8988T (cell line): Measurements from ENCODE around the gene RNF213.
"Not testable (repeated sequence)": the region's sequence is repeated elsewhere in the genome, so short reads cannot be mapped to it uniquely, and the experiment has no call there.

Source experiments
- DNase-seq: peaks from one replicate; pipeline ENCODE4 v3.0.0; 2011

RNF213 gene

DNA sequence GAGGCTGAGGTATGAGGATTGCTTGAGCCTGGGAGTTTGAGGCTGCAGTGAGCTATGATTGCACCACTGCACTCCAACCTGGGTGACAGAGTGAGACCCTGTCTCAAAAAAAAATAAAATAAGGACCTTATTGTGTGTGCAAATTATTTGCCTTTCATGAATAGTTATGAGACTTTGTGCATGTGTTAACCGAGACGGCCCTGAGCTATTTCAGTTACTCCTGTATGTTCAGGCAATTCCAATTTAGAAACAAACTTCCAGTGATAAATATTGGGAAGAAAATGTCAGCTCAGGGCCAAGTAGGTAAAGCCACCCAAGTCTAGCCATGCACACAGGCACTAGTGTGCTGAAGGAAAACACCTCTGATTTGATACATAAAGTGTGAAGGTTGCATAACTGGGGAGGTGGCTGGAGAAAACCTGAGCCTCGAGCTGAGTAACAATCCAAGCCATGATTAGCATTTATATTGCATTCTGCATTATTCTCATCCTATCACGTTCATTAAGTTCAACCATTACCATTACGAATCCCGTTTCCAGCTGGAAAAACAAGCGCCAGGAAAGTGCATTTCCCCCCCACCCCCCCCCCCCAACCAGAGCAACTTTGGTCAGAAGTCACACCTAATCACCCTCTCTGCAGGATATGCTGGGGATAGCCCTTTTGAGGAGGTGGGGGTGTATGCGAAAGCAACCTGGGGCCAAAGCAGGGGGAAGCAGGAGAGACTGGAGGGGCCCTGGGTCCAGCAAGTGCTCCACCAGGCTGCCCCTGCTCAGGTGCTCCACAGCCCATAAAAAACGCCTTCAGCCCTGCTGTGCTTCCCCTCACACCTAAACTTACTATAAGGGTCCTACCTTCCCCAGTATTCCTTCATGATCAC, 135.7 kb downstream of the RNF213 start:
- no peak for DNase-seq

DNA sequence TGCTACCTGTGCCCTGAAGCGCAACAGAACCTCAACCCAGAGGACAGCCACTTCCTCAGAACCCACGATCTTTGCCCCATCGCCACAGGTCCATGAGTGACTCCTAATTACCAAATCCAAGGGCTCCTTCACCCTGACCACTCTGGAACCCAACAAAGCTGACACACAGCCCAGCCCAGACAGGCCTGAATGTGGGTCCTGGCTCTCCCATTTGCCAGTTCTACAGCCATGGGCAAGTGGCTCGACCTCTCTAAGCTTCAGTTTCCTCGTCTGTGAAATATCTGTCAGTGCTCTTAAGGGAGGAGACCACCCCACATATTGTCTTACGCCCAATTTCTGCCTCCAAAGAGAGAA, 136.4 kb downstream of the RNF213 start:
- DNase-seq = no peak

DNA sequence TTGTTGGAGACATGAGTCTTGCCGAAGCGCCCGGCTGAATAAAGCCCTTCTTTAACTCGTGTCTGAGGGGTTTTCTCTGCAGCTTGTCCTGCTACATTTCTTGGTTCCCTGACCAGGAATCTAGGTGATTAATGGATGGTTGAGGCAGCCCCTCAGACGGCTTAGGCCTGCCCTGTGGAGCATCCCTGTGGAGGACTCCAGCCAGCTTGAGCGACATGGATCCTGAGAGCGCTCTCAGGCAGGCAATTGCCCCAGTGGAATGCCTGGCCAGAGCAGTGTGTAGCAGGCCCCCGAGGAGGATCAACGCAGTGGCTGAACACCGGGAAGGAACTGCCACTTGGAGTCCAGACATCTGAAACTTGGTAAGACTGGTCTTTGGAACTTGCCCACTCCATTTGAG, 137.0 kb downstream of the RNF213 start:
- no peak for DNase-seq

DNA sequence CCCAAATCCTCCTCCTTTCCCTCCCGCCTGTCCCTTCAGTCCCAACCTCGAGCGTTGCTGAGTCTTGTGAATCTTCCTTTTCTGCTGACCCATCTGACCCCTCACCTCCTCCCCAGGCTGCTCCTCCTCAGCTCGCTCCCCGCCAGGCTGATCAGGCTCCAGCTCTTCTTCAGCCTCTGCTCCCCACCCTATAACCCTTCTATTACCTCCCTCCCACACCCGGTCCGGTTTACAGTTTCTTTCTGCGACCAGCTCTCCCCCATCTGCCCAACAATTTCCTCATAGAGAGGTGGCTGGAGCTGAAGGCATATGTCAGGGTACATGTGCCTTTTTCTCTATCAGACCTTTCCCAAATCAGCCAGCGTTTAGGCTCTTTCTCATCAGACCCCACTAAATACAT, 140.4 kb downstream of the RNF213 start:
- not testable (repeated sequence) for DNase-seq

DNA sequence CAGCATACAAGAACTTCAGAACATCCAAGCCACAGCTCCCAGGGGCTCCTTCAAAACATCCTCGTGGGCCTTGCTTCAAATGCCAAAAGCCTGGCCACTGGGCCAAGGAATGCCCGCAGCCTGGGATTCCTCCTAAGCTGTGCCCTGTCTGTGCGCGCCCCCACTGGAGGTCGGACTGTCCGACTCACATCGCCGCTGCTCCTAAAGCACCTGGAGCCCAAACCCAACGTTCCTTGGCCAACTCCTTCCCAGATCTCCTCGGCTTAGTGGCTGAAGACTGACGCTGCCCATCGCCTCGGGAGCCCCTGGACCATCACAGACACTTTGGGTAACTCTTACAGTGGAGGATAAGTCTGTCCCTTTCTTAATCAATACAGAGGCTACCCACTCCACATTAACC, 141.4 kb downstream of the RNF213 start:
- not testable (repeated sequence) for DNase-seq

DNA sequence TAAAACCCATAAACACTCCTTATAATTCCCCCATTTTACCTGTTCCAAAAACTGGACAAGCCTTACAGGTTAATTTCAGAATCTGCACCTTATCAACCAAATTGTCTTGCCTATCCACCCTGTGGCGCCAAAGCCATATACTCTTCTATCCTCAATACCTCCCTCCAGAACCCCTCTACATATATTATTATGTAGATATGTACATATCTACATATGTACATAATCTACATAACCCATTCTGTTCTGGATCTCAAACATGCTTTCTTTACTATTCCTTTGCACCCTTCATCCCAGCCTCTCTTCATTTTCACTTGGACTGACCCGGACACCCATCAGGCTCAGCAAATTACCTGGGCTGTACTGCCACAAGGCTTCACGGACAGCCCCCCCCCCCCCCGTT, 142.3 kb downstream of the RNF213 start:
- DNase-seq = no peak

DNA sequence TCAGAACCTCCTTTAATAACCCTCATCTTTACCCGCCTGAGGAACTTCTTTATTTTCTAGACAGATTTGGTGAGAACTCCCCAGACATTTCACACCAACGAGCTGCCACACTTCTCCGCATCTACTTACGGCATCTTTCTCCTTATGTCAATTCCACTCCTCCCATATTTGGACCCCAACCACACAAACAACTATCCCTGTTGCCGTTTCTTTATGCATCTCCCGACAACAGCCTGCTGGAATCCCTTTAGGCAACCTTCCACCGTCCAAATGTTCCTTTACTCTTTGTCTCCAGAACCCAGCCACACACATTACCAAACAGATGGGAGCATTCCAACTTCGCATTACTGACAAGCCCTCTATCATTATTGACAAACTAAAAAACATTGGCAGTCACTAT, 145.5 kb downstream of the RNF213 start:
- DNase-seq = no peak

DNA sequence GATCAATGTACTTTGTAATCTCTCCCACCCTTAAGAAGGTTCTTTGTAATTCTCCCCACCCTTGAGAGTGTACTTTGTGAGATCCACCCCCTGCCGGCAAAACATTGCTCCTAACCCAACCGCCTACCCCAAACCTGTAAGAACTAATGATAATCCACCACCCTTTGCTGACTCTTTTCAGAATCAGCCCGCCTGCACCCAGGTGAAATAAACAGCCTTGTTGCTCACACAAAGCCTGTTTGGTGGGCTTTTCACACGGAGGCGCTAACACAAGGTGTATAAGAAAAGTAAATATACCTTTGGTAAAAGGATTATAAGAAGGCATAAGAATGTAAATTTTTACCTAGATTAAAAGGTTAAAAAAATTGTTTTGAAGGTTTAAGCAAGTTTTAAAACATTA, 147.3 kb downstream of the RNF213 start:
- DNase-seq = not testable (repeated sequence)

DNA sequence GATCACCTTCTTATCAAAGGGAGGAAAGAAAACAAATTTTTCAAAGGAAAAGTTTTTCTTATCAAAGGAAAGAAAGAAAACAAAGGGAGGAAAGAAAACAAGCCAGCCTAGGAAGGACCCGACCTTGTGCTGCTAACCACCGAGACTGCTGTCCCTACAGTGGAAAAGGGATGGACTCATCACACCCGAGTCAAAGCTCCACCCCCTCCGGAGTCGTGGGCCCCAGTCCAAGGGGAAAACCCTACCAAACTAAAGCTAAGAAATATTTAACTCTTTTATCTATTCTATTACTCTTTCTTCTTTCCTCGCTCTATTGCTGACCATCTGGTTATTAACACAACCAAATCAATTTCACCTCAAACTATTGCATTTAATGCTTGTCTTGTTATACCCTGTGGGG, 148.2 kb downstream of the RNF213 start:
- DNase-seq = no peak

DNA sequence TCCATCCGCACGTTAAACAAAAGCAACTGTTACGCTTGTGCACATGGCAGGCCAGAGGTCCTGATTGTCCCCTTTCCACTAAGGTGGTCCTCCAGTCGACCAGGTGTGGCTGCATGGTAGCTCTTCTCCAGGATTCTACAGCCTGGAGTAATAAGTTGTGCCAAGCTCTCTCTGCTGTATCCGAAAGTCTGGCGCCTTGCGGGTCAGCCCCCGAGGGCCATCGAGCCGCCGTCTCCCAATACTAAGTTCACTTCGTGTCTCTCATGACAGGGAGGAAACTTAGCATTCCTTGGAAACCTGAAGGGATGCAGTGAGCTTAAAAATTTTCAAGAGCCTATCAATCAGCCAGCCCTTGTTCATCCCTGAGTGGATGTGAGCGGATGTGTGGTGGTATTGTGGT, 149.0 kb downstream of the RNF213 start:
- no peak for DNase-seq

DNA sequence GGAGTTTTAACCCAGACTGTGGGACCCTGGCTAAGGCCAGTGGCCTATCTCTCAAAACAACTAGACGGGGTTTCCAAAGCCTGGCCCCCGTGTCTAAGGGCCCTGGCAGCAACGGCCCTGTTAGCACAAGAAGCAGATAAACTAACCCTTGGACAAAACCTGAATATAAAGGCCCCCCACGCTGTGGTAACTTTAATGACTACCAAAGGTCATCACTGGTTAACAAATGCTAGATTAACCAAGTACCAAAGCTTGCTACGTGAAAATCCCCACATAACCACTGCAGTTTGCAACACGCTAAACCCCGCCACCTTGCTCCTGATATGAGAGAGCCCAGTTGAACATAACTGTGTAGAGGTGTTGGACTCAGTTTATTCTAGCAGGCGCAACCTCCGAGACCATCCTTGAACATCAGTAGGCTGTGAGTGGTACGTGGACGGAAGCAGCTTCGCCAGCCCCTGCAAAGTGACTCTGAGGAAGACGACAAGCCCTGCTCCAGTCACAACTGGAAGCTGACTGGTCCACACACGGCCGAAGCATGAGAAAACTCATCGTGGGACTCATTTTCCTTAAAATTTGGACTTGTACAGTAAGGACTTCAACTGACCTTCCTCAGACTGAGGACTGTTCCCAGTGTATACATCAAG, 149.9 kb downstream of the RNF213 start:
- not testable (repeated sequence) for DNase-seq

DNA sequence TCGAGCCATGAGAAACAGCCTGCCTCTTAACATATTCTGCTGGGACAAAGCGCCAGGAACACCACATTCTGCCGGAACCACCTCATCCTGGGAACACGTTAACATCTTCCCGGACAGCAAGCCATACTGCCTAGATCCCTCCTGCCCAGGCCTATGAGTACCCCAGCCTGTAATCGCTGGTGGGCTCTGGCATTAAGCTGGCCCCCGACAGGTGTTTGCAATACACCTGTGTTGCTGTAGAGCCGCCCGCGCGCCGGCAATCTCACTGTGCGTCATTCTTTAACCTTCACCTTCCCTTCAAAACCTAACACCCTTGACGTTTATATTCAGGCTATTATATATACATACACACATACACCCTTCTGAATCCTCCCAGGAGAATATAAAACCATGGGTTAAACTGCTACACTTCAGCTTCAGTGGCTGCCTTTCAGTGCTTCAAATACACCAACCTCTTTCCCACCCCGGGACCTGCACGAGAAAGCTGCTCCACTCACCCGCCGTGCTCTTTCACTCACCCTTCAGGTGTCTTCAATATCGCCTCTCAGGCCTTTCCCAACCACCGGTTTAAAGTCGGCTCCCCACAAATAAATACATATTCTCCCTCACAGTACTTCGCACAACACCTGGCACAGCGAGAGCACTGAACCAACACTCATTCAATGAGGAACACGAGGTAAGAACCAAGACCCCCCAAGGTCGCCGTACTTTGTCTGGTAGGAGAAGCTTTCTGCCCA, 153.3 kb downstream of the RNF213 start:
- no peak for DNase-seq

DNA sequence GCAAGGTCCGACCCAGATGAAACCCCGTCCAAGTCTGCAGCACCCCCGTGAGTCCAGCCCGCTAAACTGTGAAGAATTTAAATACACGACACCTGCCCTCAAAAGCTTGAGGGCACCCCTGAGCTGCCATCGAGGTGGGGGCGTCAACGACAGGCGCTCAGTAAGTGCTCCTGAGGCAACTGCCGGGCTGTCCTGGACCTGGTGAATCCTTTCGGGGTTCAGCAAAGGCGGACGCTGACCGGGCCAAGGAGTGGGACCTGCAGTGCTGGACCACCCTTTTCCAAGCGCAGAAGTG, 153.8 kb downstream of the RNF213 start:
- no peak for DNase-seq

DNA sequence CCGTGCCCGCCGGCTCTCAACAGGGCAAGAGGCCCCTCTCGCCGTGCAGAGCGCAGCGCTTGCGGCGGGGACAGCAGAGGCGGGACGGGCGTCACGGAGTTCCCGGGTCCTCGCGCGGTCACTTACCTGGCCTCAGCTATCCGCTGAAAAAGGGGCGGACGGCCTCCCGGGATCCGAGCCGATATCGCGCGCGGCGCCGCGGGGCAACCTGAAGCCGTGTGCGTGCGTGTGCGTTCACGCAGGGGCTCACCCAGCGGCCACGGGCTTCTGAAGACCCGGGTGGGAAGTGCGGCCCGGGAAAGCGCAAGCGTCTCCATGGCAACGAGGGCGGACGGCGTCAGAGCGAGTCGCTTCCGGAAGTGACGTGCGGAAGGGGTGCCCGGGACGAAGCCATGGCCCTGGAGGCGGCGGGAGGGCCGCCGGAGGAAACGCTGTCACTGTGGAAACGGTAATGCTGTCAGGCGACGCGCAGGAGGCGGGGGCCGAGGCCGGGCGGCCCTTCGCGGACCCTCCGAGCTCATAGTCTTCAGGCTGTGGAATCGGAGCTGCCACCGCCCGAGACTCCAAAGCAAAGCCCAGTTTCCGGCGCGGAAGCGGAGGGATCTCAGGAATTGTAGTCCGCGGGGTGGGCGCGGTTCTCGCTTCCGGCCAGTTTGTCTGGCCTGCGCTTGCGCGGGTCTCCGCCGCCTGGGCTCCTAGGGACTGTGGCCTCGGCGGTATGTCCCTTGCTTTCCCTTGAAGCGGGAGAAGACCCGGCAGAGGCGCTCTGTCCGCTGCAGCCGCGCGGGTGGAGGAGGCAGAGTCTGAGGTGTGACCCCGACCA, 154.4 kb downstream of the RNF213 start, which contains the start of gene ENDOV:
Gene ENDOV, plus strand, starts transcription at position 365 of the 823 bp plus-strand sequence. Its CDS starts 28 bp downstream, at position 393.
- peak; percentile 95 for DNase-seq

DNA sequence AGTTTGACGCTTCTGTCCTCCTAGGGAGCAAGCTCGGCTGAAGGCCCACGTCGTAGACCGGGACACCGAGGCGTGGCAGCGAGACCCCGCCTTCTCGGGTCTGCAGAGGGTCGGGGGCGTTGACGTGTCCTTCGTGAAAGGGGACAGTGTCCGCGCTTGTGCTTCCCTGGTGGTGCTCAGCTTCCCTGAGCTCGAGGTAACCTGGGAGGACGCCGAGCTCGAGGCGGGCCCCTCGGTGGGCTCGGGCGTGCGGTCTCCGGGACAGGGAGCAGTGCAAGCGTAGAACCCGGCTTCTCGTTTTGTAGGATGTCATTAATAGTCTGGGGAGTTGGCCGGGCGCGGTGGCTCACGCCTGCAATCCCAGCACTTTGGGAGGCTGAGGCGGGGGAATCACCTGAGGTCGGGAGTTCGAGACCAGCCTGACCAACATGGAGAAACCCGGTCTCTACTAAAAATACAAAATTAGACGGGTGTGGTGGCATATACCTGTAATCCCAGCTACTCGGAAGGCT, 155.0 kb downstream of the RNF213 start:
- DNase-seq = no peak

DNA sequence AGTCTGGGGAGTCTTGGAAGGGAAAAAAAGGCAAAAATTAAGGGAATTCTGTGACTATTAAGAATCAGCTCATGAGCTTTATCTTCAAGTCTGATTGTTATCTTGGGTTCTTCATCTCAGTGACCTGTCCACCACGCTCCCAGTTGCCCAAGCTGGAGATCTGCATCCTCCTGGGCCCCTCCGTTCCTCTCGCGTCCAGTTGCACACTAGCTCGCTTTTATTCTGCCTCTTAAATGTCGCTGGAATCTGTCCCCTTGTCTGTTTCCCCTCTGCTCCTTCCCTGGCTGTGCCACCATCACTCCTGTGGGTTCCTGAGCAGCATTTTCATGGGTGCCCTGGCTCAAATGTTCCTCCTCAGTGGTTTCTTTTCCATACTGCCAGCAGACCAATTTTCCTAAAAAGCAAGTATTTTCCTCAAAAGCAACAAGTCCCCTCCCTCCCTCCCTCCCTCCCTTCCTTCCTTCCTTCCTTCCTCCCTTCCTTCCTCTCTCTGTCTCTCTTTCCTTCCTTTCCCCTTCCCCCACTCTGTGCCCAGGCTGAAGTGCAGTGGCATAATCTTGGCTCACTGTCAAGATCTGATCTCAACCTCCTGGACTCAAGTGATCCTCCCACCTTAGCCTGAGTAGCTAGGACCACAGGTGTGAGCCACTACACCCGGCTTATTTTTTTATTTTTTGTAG, 155.7 kb downstream of the RNF213 start:
- DNase-seq = no peak

DNA sequence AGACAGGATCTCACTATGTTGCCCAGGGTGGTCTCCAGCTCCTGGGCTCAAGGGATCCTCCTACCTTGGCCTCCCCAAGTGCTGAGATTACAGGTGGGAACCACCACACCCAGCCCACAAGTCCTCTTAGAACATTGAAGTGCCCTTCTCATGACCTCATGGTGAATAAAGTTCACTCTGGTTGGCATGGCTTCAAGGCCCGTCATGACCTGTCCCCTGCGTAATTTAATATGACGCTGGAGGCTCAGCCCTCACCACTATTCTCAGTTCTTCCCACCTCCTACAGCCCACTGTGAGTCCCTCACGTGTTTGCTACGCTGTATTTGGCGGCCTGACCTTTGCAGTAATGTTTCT, 156.3 kb downstream of the RNF213 start:
- no peak for DNase-seq

DNA sequence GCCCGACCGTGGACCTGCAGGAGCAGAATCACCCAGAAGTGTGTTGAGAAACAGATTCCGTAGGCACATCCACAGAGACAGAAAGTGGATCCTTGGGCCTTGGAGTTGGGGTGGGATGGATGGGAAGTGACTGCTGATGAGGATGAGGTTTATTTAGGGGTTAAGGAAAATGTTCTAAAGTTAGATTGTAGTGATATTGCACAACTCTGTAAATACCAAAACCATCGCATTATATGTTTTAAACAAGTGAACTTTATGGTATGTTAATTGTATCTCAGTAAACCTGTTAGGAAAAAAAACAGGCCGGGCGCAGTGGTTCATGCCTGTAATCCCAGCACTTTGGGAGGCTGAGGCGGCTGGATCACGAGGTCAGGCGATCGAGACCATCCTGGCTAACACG, 157.9 kb downstream of the RNF213 start:
- DNase-seq = no peak

DNA sequence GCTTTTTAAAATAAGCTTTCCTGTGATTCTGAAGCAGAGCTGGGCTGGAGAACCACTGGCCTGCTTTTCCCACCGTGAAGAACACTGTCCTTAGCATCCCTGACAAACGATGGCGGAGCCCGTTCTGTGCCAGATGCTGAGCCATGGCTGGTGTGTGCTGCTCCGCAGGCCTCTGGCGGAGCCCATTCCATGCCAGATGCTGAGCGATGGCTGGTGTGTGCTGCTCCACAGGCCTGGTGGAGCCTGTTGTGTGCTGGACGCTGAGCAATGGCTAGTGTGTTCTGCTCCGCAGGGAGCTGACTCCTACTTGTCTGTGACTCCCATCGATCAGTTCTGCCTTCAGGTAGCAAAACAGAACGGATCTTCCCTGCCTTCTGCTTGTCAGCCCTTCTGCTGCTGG, 158.6 kb downstream of the RNF213 start:
- no peak for DNase-seq

DNA sequence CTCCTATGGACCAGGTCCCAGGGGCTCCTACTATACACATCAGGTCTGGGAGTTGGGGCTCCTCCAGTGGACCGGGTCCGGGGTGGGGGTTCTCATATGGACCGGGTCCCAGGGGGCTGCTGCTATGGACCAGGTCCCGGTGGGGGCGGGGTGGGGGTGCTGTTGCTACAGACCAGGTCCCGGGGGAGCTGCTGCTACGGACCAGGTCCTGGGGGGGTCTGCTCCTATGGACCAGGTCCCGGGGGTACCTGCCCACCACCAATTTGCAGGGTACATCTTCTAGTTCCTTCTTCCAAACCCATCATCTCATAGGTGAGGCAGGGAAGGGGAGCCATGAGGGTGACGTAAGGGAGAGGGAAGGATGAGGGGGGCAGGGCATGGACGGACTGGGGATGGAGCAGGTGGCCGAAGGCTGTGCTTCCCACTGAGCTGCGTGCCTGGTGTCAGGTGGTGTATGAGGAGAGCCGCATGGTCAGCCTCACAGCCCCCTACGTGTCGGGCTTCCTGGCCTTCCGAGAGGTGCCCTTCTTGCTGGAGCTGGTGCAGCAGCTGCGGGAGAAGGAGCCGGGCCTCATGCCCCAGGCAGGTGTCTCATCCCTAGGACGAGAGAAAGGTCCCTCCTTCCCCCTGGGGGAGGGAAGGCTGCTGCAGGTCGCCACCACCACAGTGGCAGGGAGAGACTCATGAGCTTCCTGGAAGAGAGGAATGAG, 160.9 kb downstream of the RNF213 start:
- peak; percentile 20 for DNase-seq

DNA sequence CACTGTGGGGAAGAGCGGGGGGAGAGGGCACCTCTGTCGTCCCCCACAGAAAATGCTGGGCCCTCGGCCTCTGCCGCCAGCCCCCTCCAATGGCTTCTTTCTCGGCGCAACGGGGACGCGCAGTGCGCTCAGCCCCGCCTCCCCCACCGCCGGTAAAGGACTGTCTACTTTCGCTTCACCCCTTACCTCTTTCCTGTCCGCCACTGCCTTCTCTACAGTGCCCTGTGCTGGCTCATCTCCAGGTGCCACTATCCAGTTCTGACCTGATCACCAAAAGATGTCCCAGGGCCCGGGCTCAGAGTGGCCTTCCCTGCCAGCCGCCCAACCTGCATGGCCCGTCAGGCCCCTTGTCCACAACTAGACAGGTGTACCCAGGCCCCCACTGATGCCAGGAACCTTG, 161.6 kb downstream of the RNF213 start:
- DNase-seq = no peak

DNA sequence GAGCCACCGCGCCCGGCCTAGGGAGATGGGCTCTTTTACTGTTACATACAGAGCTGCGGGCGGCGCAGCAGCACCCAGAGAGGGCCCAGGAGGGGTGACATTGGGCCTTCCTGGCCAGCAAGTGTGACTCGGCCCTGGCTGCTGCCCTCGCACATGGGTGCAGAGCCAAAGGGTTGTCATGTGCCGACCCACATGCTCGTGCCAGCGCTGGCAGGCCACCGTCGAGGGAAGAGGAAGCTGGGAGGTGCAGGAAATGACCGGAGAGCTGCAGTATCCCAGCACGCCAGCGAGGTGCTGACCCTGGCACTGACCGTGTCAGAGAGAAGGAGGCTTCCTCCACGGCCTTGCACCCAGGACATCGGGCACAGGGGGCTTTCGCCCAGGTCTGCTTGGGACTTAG, 162.3 kb downstream of the RNF213 start:
- no peak for DNase-seq
